HG03439 (cell line): ENCODE measurements around the gene DEFB129.
"Not testable (repeated sequence)": the region's sequence is repeated elsewhere in the genome, so short reads cannot be mapped to it uniquely, and the experiment has no call there.

Experiments used
- ATAC-seq: cut with Tn5 transposase; IDR thresholded peaks from one replicate; pipeline ENCODE4 v1.9.1; 2021; ENCODE audit warnings: mild to moderate bottlenecking, moderate library complexity; ENCODE audit not compliant: unreplicated experiment

DEFB129 gene, protein sequence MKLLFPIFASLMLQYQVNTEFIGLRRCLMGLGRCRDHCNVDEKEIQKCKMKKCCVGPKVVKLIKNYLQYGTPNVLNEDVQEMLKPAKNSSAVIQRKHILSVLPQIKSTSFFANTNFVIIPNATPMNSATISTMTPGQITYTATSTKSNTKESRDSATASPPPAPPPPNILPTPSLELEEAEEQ

DNA sequence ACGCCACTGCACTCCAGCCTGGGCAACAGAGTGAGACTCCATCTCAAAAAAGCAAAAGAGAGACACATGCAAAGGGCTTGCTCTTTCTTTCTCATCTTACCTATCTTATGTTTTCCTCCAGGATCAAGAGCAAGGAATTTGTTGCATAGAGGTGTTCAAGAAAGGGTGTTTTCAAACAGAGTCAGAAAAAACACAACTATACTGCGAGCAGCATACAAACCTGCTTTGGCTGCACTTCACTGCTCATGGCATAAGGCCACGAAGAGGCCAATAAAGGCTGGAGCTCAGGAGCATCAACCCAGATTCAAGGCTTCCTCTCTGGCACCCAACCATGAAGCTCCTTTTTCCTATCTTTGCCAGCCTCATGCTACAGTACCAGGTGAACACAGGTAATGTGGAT, at the start of gene DEFB129:
Gene DEFB129 (plus strand): TSS at position 301 of the 400 bp plus-strand sequence. CDS start 31 bp downstream, at position 332.
- ATAC-seq = no peak

DNA sequence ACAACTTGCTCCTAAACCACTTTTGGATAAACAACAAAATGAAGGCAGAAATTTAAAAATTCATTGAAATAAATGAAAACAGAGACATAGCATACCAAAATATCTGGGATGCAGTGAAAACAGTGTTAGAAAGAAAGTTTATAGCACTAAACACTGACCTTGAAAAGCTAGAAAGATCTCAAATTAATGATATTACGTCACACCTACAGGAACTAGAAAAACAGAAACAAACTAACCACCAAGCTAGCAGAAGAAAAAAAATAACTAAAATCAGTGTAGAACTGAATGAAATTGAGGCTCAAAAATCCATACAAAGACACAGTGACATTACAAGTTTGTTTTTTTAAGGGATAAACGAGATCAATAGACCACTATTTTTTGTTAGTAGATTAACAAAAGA, 42.8 kb upstream of the DEFB129 start:
- no peak for ATAC-seq

DNA sequence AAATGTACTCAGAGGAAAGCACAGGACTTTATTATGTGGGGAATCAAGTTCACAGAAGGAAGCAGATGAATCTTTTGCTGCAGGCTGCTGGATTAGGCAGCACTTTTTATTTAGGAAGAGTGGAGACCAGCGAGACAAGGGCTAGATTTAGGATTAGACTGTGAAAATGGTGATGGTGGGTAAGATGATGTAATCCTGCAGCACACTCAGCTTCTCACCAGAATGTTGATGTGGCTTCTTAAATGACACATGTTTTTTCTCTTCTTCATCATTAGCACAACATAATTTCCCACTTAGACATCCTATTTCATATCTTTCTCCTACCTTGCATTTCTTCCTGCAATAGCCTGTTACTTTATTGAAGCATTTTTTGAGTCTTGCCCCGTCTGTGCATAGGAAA, 39.3 kb upstream of the DEFB129 start:
- no peak for ATAC-seq

DNA sequence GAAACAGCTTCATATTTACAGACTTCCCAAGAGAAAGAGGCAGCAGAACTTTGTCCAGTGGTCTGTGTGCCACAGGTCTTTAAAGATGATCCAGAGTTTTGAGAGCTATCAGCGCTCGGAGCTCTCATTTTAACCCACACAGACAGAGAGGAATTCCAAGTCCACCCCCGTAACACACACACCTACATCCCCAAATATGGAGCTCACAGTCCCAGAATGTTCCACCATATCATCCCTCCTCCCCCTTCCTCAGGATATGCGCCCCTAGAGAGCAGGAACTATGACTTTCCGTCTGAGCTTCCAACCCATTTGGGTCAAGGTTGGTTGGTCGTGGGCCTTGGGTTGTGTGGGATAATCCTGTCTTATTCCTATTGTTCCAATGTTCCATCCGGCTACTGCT, 37.4 kb upstream of the DEFB129 start, which contains the start of gene DEFB128:
Gene DEFB128 (minus strand): TSS at position 101 of the 400 bp plus-strand sequence. CDS start 88 bp downstream, at position 13.
- ATAC-seq = no peak

DNA sequence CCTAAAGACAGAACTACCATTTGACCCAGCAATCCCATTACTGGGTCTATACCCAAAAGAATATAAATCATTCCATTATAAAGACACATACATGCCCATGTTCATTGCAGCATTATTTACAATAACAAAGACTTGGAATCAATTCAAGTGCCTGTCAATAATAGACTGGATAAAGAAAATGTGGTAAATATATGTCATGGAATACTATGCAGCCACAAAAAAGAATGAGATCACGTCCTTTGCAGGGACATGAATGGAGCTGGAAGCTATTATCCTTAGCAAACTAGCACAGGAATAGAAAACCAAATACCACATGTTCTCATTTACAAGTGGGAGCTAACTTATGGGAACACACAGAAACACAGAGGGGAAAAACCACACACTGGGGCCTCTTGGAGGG, 28.8 kb upstream of the DEFB129 start:
- ATAC-seq = no peak

DNA sequence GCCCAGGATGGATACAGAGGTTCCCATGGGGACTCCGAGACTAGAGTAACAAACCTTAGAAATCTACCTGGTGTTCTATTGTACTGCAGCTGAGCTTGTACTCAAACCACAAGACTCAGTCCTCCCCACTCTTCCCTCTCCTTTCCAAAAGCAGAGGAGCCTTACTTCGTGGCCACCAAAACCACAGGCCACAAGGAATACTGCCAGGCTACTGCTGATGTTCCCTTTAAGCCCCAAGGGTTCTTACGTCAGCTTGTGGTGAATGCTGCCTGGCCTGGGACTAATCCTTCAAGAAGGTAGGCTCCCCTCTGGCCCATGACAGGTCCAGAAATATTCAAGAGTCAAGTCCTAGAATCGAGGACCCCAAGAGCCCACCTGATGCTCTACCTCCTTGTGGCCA, 27.1 kb upstream of the DEFB129 start:
- no peak for ATAC-seq

DNA sequence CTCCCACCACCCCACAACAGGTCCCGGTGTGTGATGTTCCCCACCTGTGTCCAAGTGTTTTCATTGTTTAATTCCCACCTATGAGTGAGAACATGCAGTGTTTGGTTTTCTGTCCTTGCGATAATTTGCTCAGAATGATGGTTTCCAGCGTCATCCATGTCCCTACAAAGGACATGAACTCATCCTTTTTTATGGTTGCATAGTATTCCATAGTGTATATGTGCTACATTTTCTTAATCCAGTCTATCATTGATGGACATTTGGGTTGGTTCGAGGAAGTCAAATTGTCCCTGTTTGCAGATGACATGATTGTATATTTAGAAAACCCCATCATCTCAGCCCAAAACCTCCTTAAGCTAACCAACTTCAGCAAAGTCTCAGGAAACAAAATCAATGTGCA, 23.4 kb upstream of the DEFB129 start:
- not testable (repeated sequence) for ATAC-seq

DNA sequence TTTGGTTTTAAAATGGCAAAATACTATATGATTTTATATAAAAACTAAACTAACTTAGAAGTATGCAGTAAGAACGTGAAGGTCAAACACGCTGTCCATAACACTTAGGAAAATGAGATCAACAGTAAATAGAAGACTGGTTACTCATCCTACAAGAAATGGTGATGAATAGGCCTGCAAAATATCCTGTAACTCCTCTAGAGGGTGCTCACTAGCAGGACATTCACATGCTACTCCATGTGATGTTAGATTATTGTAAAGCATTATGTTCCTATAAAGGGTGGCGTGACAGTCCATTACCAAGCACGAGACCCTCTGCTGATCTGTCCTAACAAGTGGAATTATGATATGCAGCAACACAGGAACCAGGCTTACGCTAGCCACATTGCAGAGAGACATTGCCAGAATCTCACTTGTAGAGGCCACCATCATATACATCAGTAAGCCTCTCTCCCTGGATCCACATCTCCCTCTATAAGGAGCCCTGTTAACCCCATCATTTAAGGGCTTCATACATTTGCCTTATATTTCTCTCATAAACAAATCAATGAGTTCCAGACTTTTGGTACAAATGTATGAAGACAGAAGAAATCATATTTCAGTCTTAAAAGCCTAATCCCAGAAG, 18.0 kb upstream of the DEFB129 start:
- no peak for ATAC-seq

DNA sequence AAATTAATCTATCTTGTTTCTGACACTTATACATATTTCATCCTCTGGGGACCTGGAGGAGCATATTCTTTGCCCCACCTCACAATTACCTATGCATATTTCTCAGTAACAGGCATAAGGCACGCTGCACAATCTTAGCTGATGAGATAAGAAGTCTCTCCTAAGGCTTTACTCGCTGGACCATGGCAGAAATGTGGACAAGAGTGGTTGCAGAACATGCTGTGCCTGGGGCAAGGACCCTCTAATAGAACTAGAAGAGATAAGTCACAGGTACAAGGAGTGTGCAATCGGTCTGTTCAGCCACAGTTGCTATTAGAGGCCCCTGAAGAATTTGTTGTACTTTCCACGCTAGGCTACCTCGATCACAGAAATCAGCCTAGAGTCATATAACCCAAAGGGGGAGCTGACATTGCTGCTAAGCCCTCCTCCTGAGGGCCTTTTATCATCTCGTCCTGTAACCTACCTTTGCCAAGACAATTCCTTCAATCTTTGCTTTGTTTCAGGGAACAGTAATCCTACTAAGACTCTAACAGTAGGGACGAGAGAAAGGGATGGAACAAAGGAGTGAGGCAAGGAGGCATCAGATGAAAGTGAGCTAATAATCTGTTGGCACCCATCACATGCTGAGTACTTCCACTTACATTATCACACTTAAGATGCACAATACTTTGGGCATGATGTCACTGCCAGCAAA, 16.1 kb upstream of the DEFB129 start:
- no peak for ATAC-seq

DNA sequence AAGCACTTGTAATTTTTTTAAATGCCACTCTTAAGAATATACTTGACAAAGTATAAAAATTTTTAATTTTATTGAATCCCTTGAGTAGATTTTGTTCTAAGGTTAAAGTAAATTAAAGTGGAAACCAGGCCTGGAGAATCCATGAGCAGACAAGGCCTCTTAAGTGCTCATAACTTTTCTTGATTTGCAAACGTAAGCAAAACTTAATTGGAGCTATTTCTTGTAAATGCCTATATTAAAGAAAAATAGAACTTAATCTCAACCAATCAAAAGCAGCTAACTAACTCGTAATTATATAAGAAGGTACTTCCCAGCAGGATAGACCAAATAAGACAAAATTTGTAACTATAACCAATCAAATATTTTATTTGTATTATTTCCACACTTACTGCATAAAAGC, 12.7 kb upstream of the DEFB129 start:
- ATAC-seq = no peak

DNA sequence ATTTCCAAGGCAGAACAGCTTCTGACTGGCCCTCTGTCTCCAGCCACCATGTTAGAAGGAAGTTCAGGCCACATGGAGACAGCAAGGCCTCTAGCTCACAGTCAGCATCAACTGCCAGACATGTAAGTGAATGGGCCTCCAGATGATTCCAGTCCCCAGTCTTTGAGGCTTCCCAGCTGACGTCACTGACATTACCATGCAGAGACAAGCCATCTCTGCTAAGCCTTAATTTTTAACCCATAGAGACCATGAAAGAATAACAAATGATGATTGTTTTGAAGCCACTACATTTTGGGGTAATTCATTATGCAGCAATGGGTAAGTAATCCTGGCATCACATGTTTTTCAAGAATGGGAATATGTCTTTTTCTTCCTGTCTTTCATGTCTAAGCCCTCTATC, 11.3 kb upstream of the DEFB129 start:
- ATAC-seq = no peak

DNA sequence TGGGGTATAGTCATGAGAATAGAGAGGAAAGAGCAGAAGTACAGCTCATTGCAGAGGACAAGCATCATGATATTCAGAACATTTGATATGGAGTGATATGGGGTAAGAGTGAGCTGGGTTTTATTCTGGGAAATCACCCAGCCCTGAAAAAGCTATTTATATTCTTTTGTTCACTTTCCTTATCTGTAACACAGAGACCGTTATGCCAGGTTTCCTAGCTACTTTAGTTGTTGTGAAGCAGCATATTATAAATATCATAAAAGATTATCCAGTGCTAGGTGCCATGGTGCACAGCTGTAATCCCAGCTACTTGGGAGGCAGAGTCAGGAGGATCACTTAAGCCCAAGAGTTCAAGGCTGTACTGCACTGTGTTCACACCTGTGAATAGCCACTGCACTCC, 9.8 kb upstream of the DEFB129 start:
- no peak for ATAC-seq

DNA sequence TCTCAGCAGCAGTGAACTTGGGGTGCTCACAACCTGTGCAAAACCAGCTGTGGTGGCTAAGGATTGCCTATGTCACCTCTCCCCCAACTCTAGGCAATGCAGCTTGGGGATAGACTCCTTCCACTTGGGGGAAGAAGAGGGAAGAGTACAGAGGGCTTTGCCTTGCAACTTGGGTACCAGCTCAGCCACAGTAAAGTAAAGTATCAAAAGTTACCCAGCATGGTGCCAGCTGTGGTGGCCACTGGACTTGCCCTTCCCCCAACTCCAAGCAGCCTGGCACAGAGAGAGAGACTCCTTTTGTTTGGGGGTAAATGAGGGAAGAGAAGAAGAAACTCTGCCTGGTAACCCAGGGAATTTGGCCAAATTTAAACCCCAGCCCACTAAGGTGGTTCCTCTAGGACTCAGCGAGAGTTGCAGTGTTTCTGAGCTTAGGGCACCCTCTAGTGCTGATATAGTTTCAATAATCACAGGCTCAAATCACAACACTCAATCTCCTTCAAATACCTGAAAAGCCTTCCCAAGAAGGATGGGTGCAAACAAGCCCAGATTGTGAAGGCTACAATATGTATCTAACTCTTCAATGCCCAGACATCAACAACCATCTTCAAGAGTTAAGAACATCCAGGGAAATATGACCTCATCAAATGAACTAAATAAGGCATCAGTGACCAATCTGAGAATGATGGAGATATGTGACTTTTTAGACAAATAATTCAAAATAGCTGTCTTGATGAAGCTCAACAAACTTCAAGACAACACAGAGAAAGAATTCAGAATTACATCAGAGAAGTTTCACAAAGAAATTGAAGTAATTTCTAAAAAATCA, 7.6 kb upstream of the DEFB129 start:
- no peak for ATAC-seq

DNA sequence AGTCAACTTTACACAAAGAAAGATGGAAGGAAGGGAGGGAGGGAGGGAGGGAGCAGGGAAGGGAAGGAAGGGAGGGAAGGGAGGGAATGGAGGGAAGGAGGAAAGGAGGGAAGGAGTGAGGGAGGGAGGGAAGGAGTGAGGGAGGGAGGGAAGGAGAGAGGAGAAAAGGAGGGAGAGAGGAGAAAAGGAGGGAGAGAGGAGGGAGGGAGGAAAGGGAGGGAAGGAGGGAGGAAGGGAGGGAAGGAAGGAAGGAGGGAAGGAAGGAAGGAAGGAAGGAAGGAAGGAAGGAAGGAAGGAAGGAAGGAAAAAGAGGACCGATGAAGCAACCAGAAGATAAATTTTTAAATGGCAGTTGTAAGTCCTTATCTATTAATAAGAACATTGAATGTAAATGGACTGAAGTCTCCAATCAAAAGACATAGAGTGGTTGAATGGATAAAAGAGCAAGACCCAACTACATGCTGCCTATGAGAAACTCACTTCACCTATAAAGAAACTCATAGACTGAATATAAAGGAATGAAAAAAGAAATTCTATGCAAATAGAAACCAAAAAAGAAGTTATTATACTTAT, 5.7 kb upstream of the DEFB129 start:
- no peak for ATAC-seq

DNA sequence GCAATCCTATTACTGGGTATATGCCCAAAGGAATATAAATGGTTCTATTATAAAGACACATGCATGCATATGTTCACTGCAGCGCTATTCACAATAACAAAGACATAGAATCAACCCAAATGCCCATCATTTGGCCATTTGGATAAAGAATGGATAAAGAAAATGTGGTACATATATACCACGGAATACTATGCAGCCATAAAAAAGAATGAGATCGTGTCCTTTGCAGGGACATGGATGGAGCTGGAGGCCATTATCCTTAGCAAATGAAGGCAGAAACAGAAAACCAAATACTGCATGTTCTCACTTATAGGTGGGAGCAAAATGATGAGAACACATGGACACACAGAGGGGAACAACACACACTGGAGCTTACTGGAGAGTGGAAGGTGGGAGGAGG, 1.2 kb upstream of the DEFB129 start:
- ATAC-seq = not testable (repeated sequence)

DNA sequence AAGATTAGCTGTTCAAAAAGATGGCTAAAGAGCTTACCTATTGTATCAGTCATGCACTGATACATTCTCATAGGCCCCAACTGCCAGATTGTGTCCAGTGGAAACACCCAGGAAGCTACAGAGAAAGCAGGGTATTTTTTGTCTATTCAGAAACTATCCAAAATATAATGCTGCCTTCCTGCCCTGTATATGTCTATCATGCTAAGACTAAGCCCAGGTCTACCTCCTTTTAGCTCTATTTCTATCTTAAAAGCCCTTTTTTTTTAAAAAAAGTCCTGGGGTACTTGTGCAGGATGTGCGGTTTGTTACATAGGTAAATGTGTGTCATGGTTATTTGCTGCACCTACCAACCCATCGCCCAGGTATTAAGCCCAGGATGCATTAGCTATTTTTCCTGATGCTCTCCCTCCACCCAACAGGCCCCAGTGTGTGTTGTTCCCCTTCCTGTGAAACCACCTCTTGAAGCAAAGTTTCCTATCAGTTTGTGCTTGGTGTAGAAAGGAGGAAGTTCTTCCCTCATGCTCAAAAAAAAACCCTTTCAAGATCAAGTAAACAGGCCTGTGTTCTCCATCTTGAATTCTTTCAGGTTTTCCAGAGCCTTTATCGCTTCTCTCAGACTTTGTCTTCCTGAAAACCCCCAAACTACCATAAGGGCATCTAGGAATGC, 514 bp downstream of the DEFB129 start:
- ATAC-seq = no peak

DNA sequence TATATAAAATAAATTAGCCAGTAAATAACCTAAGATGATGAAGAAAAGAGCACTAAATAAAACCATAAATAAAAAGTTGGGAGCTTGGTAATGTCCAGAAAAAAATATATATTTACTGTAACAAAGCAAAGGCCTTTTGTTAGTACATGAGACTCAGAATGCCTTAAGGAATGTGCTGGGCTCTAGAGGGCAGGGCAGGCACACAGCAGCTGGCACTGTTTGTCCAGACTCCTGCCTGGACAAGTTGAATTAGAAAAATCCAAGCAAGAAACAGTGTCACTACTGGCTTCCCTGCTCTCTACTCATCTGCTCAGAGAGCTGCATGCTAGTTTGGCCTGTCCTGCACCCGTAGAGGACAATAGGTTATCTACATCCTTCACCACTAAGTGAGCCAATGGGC, 8.8 kb downstream of the DEFB129 start:
- ATAC-seq = no peak

DNA sequence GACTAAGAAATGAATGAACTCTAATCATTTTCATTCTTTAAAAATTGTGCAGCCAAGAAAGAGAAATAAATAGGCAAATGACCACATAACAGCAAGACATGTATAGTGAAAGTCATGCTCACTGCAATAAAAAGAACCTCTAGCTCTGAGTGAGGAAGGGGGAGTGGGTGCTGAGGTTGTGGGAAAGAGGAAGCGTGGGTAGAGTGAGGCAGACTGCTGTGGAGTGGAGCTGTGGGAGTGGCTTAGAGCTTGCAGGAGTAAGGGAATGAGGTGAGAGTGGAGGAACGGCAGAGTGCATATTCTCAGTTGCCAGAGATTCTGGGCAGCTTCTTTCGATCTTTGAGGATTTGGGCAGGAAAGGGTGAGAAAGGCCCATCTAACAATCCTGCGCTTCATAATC, 10.4 kb downstream of the DEFB129 start:
- no peak for ATAC-seq

DNA sequence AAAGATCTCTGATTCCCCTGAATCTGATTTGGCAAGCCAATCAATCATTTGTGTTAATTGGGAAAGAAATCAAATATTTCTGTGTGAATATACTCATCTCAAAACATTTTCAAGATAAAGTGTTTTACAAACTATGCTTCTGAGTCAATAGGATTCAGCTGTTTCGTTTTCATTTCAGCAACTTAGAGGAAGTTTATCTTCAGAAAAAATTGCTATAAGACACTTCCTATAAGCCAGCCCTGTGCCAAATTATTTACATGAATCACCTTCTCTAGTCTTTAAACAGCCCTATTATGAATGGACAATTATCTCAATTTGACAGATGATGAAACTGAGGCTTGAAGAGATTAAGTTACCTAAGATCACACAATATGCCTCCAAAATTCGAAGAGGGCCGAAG, 10.9 kb downstream of the DEFB129 start:
- ATAC-seq = no peak

DNA sequence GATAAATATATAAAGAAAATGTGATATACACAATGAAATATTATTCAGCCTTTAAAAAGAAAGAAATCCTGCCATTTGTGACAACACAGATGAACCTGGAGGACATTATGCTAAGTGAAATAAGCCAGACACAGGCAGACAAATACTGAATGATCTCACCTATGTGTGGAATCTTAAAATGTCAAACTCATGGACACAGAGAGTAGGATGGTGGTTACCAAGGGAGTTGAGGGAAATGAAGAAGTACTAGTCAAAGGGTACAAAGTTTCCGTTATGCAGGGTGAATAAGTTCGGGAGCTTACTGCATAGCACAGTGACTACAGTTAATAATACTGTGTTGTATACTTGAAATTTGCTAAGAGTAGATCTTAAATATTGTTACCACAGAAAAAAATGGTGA, 15.8 kb downstream of the DEFB129 start:
- no peak for ATAC-seq

DNA sequence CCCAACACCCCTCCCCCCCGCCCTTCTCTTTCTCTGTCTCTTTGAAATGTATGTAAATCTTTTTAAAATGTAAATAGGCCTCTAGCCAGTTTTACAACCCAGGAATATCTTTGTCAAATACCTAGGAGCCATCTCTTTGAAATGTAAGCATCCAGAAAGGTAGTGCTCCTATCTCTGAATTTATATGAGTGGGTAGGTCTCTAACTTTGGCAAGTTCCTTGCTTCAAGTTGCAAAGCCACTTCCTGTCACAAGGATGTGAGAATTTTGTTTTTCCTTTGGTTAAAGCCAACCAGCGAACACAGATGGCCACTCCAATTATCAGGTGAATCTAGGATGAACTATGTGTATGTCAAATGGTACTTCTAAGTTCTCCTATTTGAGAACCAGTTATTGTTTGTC, 24.3 kb downstream of the DEFB129 start:
- no peak for ATAC-seq
